Peyer's patch (tissue), 4 donors: ENCODE results near the gene SLC4A1.

Experiments used
- POLR2A ChIP-seq, 2 donors: fragments of 450-650 bp; IDR thresholded peaks; one replicate each; pipeline ENCODE4 v1.5.1; 2017; ENCODE audit warnings: antibody characterized with exemption in 2 of 2, mild to moderate bottlenecking in 2 of 2, moderate library complexity in 2 of 2
- TF ChIP-seq, protein P1 (sequence below), 6 experiments: fragments of 450-650 bp in 4 of 6; fragments of 200-600 bp in 2 of 6; sonication (generic) in 1 of 6; IDR thresholded peaks; one replicate each; pipeline ENCODE4 v1.5.1; 2017 to 2019; ENCODE audit warnings: antibody characterized with exemption in 6 of 6, mild to moderate bottlenecking in 3 of 6, moderate library complexity in 1 of 6

DNA sequence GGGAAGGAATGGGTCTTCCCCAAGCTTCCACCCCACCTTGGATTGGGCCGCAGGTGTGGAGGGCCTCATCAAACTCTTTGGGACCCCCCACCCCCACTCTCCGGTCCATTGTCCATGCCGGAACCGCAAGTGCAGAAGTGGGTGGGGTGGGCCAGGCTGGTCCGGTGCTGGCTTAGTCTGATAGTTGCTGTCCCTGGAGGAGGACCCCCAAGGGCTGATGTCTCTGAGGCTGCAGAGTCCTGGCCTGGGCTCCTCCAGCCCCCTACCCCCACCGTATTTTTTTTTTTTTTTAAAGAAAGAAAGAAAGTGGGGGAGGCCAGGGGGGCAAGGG, 61.1 kb downstream of the SLC4A1 start:
- TF ChIP-seq, protein P1, sequence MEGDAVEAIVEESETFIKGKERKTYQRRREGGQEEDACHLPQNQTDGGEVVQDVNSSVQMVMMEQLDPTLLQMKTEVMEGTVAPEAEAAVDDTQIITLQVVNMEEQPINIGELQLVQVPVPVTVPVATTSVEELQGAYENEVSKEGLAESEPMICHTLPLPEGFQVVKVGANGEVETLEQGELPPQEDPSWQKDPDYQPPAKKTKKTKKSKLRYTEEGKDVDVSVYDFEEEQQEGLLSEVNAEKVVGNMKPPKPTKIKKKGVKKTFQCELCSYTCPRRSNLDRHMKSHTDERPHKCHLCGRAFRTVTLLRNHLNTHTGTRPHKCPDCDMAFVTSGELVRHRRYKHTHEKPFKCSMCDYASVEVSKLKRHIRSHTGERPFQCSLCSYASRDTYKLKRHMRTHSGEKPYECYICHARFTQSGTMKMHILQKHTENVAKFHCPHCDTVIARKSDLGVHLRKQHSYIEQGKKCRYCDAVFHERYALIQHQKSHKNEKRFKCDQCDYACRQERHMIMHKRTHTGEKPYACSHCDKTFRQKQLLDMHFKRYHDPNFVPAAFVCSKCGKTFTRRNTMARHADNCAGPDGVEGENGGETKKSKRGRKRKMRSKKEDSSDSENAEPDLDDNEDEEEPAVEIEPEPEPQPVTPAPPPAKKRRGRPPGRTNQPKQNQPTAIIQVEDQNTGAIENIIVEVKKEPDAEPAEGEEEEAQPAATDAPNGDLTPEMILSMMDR (IDR thresholded peaks at IDR 0.05): no peak
- no peak for TF ChIP-seq POLR2A (IDR thresholded peaks at IDR 0.05)
